Suppressor macrophage (primary cell): ENCODE data around the gene OR51B2.
"Not testable (repeated sequence)": the region's sequence is repeated elsewhere in the genome, so short reads cannot be mapped to it uniquely, and the experiment has no call there.

Experiments
- DNase-seq, 4 experiments: peaks; one replicate each; pipeline ENCODE4 v3.0.0-alpha.2; 2020 to 2022
- total RNA-seq, 17 experiments: gene quantifications; one replicate each; lab custom pipeline; 2026; ENCODE audit warnings: mixed read lengths in 6 of 17, inconsistent platforms in 3 of 17; lab: John Stamatoyannopoulos, UW

The OR51B2 gene, protein sequence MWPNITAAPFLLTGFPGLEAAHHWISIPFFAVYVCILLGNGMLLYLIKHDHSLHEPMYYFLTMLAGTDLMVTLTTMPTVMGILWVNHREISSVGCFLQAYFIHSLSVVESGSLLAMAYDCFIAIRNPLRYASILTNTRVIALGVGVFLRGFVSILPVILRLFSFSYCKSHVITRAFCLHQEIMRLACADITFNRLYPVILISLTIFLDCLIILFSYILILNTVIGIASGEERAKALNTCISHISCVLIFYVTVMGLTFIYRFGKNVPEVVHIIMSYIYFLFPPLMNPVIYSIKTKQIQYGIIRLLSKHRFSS
- total RNA-seq = 0 to 0.66 (median 0) reads per million in 17 experiments

DNA sequence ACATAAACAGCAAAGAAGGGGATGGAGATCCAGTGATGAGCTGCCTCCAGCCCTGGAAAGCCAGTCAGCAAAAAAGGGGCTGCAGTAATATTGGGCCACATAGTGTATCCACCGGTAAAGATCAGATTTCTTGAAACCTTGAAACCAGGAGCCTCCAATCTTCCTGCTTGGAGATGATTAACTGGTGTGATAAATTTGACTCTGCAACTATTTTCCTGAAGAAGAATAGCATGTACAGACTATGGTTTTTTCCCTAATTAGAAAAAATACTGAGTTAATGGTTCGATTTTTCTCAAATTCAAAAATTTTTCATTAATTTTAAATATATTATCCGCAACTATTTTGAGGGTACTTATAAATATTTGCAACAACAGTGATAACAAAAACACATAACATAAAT, at the start of gene OR51B2:
TSS of gene OR51B2 (minus strand) at position 101 of the 400 bp plus-strand sequence. CDS start at position 101, 0 bp downstream.
- DNase-seq = no peak

- peak in 2 of 4 experiments; percentile 10 to 12 for DNase-seq
Observed at GRCh38 chr11:5369789-5370188, 45.7 kb upstream of the OR51B2 start.

- no peak for DNase-seq
Observed at GRCh38 chr11:5368502-5369043, 44.5 kb upstream of the OR51B2 start.

- peak in 2 of 4 experiments; percentile 19 to 23 for DNase-seq
Observed at GRCh38 chr11:5367448-5368074, 43.5 kb upstream of the OR51B2 start.

DNA sequence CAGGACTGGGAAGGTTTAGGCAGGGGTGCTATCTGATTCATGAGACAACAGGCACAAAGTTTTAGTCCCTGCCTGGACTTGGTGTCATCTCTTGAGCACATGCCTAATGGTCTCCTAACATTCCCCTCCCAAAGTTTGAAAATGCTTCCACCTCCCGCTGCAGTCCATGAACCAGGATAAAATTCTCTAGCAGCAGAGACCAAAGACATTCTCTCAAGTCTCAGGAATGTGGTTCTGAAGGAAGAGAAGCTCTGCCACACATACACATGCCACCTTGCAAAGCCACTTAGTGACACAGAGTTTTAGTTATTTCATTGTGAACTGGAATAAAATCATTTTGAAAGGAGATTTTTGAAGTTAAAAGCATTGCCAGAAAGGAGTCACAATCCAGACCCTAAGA, 42.8 kb upstream of the OR51B2 start:
- DNase-seq = no peak

DNA sequence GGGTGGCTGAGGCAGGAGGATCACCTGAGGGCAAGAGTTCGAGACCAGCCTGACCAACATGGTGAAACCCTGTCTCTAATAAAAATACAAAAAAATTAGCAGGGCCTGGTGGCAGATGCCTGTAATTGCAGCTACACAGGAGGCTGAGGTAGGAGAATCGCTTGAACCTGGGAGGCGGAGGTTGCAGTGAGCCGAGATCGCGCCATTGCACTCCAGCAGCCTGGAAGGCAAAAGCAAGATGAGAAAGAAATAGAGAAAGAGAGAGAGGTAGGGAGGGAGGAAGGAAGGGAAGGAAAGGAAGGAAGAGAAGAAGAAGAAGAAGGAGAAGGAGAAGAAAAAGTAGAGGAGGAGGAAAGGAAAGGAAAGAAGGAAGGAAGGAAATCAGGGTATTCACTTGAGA, 42.3 kb upstream of the OR51B2 start:
- not testable (repeated sequence) for DNase-seq

DNA sequence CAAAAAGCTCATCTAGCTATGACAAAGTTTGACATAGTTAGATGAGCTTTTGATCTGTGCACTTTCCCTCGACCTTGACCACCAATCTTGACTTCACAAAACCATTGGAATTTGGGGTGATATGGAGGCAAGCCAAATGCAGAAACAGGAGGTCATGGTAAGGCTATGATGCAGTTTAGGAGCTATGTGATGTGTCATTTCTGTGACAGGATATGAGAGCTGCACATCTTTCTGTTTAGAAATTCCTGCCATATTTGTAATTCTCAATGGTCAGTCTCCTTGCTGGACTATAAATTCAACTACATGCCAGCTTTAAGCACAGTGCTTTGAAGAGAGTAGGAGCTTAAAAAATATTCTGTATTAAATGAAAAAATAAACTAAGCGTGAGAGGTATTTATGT, 40.1 kb upstream of the OR51B2 start:
- no peak for DNase-seq

GRCh38 chr11:5363679-5364078, 39.6 kb upstream of the OR51B2 start:
- no peak for DNase-seq

GRCh38 chr11:5362017-5362625, 38.0 kb upstream of the OR51B2 start:
- DNase-seq = no peak

DNA sequence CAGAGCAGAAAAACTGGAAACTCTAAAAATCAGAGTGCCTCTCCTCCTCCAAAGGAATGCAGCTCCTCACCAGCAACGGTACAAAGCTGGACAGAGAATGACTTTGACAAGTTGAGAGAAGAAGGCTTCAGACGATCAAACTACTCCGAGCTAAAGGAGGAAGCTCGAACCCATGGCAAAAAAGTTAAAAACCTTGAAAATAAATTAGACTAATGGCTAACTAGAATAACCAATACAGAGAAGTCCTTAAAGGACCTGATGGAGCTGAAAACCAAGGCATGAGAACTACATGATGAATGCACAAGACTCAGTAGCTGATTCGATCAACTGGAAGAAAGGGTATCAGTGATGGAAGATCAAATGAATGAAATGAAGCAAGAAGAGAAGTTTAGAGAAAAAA, 31.9 kb upstream of the OR51B2 start:
- not testable (repeated sequence) for DNase-seq

DNA sequence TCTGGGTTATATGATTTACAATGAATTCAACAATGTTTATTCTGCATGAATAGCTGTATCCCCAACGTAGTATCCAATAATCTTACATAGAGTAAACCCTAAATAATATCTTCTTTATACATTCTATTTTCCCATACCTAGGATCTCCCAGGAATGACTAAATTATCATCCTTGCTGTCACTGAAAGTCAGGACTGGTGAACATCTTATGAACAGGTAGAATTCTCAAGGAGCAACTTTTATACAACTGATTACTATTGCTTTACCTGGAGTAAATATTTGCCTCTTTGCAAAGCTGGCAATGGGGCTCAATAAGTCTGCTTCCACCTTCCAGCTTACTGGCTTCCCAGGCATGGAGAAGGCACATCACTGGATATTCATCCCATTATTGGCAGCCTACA, 27.1 kb upstream of the OR51B2 start, which contains the start of gene OR51B6:
TSS of gene OR51B6 (plus strand) at position 301 of the 400 bp plus-strand sequence. CDS start at position 301, 0 bp downstream.
- DNase-seq = no peak

- DNase-seq = no peak
Observed at GRCh38 chr11:5349550-5349949, 25.5 kb upstream of the OR51B2 start.

- DNase-seq = no peak
Observed at GRCh38 chr11:5348551-5349194, 24.6 kb upstream of the OR51B2 start.

GRCh38 chr11:5345831-5346230, 21.7 kb upstream of the OR51B2 start:
- DNase-seq = no peak

DNA sequence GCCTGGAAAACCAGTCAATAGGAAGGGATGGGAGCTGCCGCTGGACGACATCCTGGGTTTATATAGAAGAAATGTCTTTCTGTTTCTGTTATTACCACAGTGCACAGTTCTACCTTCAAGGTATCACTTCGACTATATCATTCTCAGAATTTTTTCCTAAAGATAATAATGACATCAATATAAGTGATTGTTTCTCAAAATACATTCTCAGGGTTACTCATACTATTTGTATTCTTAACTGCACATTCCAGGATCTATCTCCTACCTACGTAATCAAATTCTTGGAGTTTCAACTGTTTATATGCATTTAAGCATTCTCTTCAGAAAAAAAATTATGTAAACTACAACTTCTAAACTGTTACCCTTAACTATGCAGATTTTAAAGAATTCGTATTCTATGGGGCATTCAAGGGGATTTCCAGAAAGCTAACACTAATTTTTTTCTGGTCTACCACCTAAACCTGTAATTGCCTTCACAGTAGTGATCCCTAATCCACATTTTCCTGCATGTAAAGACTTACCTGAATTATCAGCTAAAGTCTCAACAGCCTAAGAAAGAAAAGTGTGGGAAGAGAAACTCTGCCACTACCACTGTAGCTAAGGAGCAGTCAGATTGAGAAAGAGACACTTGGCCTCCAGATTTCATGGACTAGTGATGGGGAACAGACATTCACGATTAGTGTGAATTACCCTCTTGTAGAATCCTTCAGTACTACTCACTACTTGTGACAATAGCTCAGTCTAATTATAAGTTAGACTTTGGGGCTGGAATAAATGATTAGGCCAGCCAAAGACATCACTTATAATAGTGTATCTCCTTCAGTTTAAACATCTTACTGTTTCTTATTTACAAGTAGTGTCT, 19.6 kb upstream of the OR51B2 start, which contains the start of gene OR51B5:
TSS of gene OR51B5 (minus strand) at position 51 of the 862 bp plus-strand sequence. CDS start at position 51, 0 bp downstream.
- DNase-seq = no peak

DNA sequence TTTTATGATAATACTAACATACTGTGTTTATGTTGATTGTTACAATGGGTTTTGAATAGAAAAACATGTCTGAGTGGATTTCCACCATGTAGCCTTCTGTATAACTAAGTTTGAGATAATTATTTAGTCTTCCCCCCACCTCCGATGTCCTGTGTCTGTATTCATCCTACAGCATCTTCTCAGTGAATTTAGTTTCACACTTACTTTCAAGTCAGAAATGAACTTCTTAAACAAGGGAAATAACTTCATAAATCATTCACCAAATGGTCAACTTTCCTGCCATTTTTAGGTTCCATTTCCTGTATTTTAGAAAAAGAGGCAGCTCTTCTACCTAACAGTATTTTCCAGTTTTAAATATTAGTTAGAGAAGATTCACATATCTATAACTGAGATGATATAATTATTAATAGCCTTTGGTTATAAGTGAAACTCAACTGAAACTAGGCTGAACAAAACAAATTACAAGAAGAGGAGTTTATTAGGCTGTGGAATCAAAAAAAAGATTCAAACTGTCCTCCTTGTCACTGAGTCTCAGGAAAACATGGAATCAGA, 15.8 kb upstream of the OR51B2 start:
- DNase-seq = no peak

GRCh38 chr11:5337253-5337652, 13.2 kb upstream of the OR51B2 start:
- not testable (repeated sequence) for DNase-seq

- no peak for DNase-seq
Observed at GRCh38 chr11:5336331-5336730, 12.2 kb upstream of the OR51B2 start.

DNA sequence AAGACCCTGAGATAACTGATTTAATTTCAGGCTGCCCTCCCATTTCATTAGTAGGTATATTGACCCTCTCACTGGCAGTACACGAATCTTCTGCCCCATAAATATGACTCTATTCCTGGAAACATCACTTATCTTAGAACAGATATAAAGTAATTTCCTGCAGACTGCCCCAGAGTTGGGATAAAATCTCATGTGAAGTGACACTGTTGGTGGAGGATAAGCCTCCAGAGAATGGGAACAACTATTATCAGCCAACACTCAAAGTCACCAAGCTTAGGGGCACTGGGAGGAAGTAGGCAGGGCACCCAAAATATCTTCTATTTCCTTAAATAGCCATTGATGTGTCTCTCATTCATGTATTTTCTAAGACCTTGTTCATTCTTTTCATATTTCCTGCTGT, 11.1 kb upstream of the OR51B2 start:
- no peak for DNase-seq

DNA sequence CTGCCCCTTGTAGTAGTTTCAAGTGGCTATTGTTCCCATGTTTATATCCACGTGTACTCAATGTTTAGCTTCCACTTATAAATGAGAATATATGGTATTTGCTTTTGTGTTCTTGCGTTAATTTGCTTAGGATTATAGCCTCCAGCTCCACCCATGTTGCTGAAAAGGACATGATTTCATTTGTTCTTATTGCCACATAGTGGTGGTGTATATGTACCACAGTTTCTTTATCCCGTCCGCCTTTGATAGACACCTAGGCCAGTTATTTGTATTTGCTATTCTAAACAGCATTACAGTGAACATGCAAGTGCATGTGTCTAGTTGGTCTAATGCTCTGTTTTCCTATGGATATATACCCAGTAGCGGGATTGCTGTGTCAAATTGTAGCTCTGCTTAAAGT, 6.8 kb downstream of the OR51B2 start:
- no peak for DNase-seq

DNA sequence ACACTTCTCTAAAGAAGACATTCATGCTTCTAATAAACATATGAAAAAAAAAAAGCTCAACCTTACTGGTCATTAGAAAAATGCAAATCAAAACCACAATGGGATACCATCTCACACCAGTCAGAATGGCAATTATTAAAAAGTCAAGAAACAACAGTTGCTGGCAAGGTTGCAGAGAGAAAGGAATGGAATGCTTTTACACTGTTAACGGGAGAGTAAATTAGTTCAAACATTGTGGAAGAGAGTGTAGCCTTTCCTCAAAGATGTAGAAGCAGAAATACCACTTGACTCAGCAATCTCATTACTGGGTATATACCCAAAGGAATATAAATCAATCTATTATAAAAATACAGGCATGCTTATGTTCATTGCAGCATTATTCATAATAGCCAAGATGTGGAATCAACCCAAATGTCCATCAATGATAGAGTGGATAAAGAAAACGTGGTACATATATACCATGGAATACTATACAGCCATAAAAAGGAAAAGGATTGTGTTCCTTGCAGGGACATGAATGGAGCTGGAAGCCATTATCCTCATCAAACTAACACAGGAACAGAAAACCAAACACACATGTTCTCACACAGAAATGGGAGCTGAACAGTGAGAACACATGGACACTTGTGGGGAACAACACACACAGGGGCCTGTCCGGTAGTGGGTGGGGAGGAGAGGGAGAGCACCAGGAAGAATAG, 10.6 kb downstream of the OR51B2 start:
- DNase-seq = not testable (repeated sequence)
